NCI-H69 (cell line): ENCODE data around the gene APP.

Source experiments
- DNase-seq: peaks from one replicate; lab custom pipeline; 2025; lab: John Stamatoyannopoulos, UW

APP gene

DNA sequence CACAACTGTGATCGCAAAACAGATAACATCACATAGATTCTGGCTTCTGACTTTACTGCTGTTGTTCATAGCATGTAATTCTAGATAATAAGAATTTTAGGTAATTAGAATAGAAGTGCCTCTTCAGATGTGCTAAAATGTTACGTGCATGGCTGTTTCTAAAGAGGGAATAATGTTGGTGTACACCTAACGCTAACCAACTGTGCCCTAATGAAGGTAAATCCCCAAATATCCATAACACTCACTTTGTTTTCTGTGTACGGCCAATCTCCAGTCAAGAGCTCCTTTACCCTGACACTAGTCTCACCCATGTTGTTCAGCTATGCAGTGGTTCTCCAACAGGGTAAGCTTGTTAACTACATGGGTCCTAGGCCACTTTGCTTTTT is 44.4 kb downstream of the APP start:
- DNase-seq: no peak

- DNase-seq: no peak
Measured at GRCh38 chr21:26125433-26126167, 45.0 kb downstream of the APP start.

GRCh38 chr21:26124896-26125295 is 45.7 kb downstream of the APP start:
- DNase-seq: no peak

DNA sequence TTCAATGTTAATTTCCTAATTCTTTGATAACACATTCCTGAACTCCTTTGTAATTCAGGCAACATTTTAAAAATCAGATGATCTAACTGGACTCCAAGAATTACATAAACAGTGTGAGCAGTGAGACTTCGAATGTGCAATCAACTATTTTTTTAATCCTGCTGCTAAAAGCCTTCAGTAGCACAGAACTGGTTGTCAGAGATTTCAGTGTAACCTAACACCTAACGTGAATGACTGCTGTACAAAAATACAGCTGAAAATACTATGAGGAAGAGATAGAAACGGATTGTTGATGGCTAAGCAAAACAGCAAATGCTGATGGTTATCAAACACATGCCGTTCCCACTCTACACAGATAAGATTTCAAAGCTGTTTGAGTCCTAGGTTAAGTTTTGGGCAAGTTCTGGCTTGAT is 46.1 kb downstream of the APP start:
- peak; percentile 24 for DNase-seq

DNA sequence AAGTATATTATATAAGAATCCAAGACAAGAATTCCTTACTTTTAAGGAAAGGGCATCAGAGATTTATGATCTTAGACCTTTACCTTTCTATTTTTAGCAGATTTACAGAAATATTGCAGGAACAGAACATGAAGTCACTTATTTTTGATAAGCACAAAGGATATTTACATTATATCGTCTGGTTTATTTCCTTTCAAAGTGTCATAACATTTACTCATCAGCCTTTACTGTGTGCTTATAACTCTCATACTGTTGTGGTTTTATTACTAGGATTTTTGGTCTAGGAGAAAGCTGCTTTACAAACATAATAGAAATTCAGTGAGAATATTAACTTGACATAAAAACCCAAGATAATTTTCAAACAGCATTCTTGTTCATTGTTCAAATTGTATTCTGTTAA is 47.6 kb downstream of the APP start:
- no peak for DNase-seq

- peak; percentile 65 for DNase-seq
Measured at GRCh38 chr21:26120828-26121227, 49.7 kb downstream of the APP start.

GRCh38 chr21:26119906-26120305 is 50.7 kb downstream of the APP start:
- DNase-seq: no peak

- no peak for DNase-seq
Measured at GRCh38 chr21:26118938-26119540, 51.5 kb downstream of the APP start.

- no peak for DNase-seq
Measured at GRCh38 chr21:26117972-26118367, 52.6 kb downstream of the APP start.

GRCh38 chr21:26117324-26117971 is 53.1 kb downstream of the APP start:
- DNase-seq: peak; percentile 29

GRCh38 chr21:26116456-26117011 is 54.0 kb downstream of the APP start:
- peak; percentile 58 for DNase-seq

DNA sequence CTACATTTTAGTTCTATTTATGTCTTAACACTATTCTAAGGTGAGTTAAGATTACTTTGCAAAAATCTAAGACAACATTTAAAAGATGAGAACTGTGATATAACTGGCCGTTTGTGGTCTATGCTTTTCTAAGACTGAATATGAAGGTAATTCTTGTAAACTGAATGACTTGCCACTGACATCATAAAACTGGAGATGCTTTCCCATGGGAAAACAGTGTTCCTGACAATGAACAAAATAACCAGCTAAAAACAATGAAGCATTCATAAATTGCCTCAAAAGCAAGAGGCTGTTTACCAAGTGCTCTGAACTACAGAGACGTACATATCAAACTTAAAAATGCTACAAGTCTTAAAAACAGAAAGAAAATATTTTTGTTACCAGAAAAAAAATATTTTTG is 54.7 kb downstream of the APP start:
- DNase-seq: peak; percentile 49

DNA sequence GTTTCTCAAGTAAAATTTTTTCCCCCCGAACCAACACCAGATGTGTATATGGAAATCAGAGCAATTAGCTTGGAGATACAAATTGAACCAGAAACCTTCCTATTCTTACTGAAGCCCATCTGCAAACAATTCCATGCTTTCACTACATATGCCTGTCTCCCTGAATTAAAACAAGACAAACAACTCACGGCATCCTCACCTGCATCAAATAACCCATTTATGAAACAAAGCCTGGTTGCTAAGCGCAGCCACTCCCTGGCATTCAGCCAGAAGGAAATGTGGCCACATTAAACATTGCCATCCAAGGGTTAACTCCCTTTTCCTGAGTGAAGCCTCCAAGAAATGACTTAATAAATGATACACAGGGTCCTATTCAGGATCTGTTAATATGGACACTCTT is 55.3 kb downstream of the APP start:
- peak; percentile 98 for DNase-seq

GRCh38 chr21:26112975-26113374 is 57.6 kb downstream of the APP start:
- peak; percentile 46 for DNase-seq

GRCh38 chr21:26112127-26112742 is 58.3 kb downstream of the APP start:
- no peak for DNase-seq

DNA sequence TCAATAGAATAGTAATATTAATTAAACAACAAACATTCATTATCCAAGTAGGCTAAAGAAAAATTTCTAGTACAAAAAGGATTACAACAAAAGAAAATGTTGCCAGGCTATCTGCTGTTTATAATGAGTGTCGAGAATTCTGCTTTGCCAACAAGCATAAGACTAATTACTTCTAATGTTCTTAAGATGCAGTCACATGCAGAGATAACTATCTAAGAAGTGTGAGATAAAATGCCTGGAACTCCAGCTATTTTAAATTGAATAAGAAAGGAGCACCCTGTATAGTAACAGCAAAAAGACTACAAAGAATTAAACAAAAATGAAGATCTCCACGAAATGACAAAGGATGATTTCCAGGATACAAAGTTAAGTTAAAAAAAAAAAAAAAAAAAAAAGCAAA is 59.9 kb downstream of the APP start:
- DNase-seq: no peak

DNA sequence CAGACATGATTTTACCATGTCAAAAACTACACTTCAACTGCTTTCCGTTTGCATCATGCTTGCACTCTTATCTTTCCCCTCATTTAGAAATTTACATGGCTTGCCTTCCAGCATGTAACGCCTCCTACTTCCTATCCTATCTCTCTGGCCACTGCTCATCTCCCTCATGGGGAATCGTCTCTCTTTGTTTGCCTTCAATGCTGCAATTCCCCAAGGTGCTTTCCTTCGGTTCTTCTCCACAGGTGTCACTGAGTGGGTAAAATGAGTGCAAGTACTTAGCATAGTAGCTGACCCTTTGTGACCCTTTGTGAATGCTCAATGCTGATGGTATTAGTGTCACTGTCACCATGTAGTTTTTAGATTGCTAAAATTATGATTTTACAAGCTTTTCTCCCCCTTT is 63.1 kb downstream of the APP start:
- peak; percentile 92 for DNase-seq

DNA sequence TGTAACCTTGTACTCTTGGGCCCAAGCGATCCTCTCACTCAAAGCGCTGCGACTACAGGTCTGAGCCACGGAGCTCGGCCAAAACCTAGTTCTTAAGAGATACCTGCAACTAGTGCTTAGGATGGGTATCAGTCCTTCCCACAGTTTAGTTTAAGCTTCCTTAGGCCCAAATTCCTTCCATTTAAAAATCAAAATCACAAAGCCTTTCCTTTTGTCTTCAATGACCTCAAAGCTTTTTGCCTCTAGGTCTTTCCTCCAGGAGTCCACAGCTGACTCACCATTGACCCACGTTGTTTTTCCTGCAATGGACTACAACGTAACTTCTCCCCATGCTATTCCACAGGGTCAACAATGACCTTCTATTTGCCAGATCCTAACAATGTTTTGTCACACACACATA is 64.0 kb downstream of the APP start:
- DNase-seq: no peak

DNA sequence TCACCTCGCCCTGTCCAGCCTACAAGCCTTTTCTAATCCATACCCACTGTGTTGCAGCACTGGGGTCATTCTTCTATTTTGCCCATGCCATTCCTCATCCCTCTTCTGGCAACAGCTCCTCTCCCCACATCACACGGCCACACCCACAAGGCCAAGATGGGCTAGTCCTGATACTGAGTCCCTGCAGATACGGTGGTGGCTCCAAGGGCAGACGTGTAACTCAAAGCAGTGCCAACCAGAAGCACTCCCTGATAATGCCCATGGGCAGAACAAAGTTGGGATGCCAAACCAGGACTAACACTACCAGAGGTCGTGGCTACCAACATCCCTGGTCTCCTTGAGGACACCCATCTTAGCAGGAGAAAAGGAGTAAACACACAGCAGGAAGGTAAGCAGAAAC is 64.8 kb downstream of the APP start:
- DNase-seq: no peak

DNA sequence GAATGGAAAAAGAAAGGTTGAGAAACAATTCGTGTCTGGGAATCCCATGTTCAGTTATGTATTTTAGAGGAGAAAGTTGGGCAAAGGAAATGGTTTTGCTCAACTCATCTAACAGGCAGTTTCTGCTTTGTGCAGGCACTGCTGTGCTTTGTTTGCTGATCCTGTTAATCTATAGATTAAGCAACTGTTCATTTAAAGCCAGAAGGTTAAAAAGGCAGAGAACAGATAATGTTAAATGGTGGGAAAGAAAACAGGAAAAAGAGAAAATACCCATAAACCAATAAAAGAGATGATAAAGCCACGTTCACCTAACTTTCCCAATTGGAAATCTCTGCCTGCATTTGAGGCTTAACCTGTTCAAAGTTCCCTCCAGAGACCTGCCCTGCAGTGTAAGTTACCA is 70.0 kb downstream of the APP start:
- DNase-seq: peak; percentile 61

DNA sequence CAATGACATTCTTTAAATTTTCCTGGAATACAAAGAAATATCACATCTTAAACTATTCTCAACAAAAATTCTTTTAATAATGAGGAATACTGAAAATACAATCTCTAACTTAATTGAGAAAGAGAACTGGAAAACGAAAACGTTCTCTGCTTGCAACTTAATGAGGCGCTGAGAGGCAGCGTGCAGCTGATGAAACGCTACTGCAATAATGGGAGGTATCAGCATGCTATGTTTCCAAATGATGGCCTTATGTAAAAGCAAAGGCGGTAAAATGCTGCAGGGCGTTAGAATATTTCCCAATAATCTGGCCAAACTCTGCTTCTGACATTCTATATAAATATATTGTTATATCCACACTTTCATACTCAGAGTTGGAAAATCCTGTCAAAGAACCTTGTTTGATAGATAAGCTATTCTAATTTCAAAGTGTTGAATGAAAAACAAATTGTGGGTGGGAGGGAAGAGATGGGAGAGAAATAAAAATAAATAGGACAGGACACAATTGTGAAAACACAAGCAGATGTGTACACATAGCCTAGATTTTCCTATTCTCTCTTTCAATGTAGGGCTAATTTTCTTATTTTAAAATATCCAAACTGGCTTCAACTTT is 70.9 kb downstream of the APP start:
- DNase-seq: peak; percentile 86

GRCh38 chr21:26098772-26099397 is 71.7 kb downstream of the APP start:
- peak; percentile 42 for DNase-seq
